ENCODE measurements around the gene C2orf76.

DNA sequence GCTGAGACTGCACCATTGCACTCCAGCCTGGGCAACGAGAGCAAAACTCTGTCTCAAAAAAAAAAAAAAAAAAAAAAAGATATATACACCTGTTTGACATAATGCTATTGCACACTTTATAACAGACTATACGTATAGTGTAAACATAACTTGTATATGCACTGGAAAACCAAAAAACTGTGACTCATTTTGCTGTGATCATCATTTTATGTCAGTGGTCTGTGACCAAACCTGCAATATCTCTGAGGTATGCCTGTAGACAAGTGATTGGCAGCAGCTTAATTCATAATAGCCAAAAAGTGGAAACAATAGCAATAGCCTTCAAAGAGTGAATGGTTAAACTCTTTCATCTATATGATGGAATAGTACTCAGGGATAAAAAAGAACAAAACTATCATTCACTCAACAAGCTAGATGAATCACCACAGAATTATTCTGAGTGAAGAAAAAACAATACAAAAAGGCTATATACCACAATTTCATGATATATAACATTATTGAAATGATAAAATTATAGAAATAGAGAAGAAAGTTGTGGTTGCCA is 6.1 kb downstream of the C2orf76 start:
- TF ChIP-seq, protein P1, sequence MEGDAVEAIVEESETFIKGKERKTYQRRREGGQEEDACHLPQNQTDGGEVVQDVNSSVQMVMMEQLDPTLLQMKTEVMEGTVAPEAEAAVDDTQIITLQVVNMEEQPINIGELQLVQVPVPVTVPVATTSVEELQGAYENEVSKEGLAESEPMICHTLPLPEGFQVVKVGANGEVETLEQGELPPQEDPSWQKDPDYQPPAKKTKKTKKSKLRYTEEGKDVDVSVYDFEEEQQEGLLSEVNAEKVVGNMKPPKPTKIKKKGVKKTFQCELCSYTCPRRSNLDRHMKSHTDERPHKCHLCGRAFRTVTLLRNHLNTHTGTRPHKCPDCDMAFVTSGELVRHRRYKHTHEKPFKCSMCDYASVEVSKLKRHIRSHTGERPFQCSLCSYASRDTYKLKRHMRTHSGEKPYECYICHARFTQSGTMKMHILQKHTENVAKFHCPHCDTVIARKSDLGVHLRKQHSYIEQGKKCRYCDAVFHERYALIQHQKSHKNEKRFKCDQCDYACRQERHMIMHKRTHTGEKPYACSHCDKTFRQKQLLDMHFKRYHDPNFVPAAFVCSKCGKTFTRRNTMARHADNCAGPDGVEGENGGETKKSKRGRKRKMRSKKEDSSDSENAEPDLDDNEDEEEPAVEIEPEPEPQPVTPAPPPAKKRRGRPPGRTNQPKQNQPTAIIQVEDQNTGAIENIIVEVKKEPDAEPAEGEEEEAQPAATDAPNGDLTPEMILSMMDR (conservative IDR thresholded peaks at IDR 0.05; ENCODE audit: low read depth, low read length), result no peak
- no peak for TF ChIP-seq POLR2A (IDR thresholded peaks at IDR 0.05; ENCODE audit: low read depth, low read length)
- TF ChIP-seq RCOR1 (IDR thresholded peaks at IDR 0.05; ENCODE audit: insufficient replicate concordance, low read length), result no peak
- no peak for TF ChIP-seq CEBPB (IDR thresholded peaks at IDR 0.05; ENCODE audit: low read depth, low read length)
- no peak for TF ChIP-seq RAD21 (IDR thresholded peaks at IDR 0.05; ENCODE audit: low read length)
- no peak for TF ChIP-seq RFX5 (IDR thresholded peaks at IDR 0.05; ENCODE audit: low read depth, low read length)
- TF ChIP-seq BHLHE40 (IDR thresholded peaks at IDR 0.05; ENCODE audit: low read depth, low read length), result no peak
- TF ChIP-seq MAZ (IDR thresholded peaks at IDR 0.05; ENCODE audit: borderline replicate concordance, low read depth, low read length), result no peak
- TF ChIP-seq MXI1 (IDR thresholded peaks at IDR 0.05; ENCODE audit: borderline replicate concordance, low read depth, low read length), result no peak
- no peak for TF ChIP-seq NFE2L2 (IDR thresholded peaks at IDR 0.05; ENCODE audit: low read depth, low read length)
